Chondrocyte (in vitro differentiated cells): ENCODE data around the gene HFE. TPM values are rescaled to one million over a fixed set of nuclear protein-coding genes. Genes with fewer than 3 reads are reported as not detected.

Source experiments
- DNase-seq: peaks from one replicate; pipeline ENCODE4 v3.0.0; 2021; ENCODE audit warnings: mixed read lengths, low spot score
- H3K27ac Mint-ChIP-seq: one replicate; pipeline ENCODE4 v1.8.0; 2021; ENCODE audit warnings: mild to moderate bottlenecking, moderate library complexity, mixed read lengths; ENCODE audit not compliant: unreplicated experiment
- H3K27me3 Mint-ChIP-seq: 2 replicates; pipeline ENCODE4 v1.8.0; 2021; ENCODE audit warnings: low read depth, mixed read lengths
- H3K36me3 Mint-ChIP-seq: 2 replicates; pipeline ENCODE4 v1.8.0; 2021; ENCODE audit warnings: low read depth, mixed read lengths
- H3K4me1 Mint-ChIP-seq: 2 replicates; pipeline ENCODE4 v1.8.0; 2021; ENCODE audit warnings: low read depth, mild to moderate bottlenecking, mixed read lengths
- H3K4me3 Mint-ChIP-seq: one replicate; pipeline ENCODE4 v1.8.0; 2021; ENCODE audit warnings: mild to moderate bottlenecking, moderate library complexity, mixed read lengths; ENCODE audit not compliant: unreplicated experiment
- H3K9me3 Mint-ChIP-seq: 2 replicates; pipeline ENCODE4 v1.8.0; 2021; ENCODE audit warnings: low read depth, mixed read lengths
- total RNA-seq: library from RNA; stranded (reverse); gene quantifications from 3 replicates; pipeline ENCODE4 v1.2.1, GENCODE V29; 2021
- TF ChIP-seq, protein P1 (sequence below): fragments of 200-600 bp; sonication (generic); IDR thresholded peaks from 2 replicates; pipeline ENCODE4 v1.5.0; 2021; ENCODE audit warnings: antibody characterized with exemption, mild to moderate bottlenecking, moderate library complexity

HFE gene
- total RNA-seq, 1 donor from 2014 or later, result 6.1 TPM

DNA sequence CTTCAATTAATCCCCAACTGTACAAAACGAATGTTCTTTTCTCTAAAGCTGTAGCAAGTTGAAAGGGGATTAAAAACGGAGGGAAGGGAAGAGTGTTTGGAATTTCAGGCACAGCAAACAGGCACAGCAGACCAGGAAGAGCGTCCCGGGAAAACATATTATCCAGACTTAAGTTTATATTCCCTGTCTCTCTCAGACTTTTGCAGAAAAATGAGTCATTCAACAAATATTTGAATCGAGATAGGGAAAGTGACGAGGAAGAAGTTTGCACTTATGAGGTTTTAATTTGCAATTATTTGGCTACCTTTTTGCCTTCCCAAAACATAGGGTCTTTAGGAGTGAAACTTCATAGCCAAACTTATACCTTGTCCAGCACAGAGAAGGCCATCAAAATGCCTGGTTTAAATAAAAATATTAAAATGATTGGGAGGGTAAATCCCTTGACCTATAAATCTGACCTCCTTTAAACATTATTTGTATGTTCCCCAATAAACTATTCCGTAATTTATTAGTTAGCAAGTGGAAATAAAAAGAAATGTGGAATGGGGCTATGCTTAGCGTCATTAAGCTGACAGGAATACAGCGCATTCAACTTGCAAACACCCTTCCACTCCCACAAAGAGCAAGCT, 16.0 kb downstream of the HFE start:
- TF ChIP-seq, protein P1, sequence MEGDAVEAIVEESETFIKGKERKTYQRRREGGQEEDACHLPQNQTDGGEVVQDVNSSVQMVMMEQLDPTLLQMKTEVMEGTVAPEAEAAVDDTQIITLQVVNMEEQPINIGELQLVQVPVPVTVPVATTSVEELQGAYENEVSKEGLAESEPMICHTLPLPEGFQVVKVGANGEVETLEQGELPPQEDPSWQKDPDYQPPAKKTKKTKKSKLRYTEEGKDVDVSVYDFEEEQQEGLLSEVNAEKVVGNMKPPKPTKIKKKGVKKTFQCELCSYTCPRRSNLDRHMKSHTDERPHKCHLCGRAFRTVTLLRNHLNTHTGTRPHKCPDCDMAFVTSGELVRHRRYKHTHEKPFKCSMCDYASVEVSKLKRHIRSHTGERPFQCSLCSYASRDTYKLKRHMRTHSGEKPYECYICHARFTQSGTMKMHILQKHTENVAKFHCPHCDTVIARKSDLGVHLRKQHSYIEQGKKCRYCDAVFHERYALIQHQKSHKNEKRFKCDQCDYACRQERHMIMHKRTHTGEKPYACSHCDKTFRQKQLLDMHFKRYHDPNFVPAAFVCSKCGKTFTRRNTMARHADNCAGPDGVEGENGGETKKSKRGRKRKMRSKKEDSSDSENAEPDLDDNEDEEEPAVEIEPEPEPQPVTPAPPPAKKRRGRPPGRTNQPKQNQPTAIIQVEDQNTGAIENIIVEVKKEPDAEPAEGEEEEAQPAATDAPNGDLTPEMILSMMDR, result no peak
- Mint-ChIP-seq H3K36me3 (no peaks in the 10 kb centered on the region), H3K9me3 (no peaks in the 10 kb centered on the region), H3K27me3 (no peaks in the 10 kb centered on the region), H3K4me1 (peaks cover 27% of the 10 kb centered on the region), H3K27ac (peak overlapping the region; percentile 96), H3K4me3 (peak overlapping the region; percentile 77)
- no peak for DNase-seq

- H3K4me1 Mint-ChIP-seq, result peaks cover 27% of the 10 kb centered on the region
- TF ChIP-seq, protein P1, result peak; percentile 79
- H3K4me3 Mint-ChIP-seq, result peak overlapping the region; percentile 77
- H3K27ac Mint-ChIP-seq, result peak overlapping the region; percentile 96
- no peaks in the 10 kb centered on the region for H3K27me3 Mint-ChIP-seq
- H3K9me3 Mint-ChIP-seq, result no peaks in the 10 kb centered on the region
- no peaks in the 10 kb centered on the region for H3K36me3 Mint-ChIP-seq
- no peak for DNase-seq
Observed at GRCh38 chr6:26103770-26104456, 16.7 kb downstream of the HFE start.

DNA sequence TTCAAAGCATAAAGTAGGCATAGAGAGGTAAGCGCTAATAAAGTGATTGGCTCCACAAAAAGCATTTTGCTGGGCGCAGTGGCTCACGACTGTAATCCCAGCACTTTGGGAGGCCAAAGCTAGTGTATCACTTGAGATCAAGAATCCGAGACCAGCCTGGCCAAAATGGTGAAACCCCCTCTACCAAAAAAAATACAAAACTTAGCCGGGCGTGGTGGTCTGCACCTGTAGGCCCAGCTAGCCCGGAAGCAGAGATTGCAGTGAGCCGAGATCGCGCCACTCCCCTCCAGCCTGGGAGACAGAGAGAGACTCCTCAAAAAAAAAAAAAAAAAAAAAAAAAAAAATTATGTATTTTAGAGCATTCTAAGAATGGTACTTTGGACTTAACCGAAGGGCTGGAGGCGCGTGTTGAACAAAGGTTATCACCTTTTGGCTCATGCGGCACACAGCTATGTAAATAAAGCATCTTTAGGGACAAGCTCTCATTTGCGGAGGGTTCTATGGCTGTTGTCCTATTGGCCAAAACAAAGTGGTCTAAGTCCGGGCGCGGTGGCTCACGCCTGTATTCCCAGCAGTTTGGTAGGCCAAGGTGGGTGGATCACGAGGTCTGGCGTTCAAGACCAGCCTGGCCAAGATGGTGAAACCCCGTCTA, 17.4 kb downstream of the HFE start:
- peak overlapping the region; percentile 96 for H3K27ac Mint-ChIP-seq
- TF ChIP-seq, protein P1, result no peak
- no peak for DNase-seq
- H3K27me3 Mint-ChIP-seq, result no peaks in the 10 kb centered on the region
- H3K4me1 Mint-ChIP-seq, result peaks cover 27% of the 10 kb centered on the region
- H3K36me3 Mint-ChIP-seq, result no peaks in the 10 kb centered on the region
- H3K4me3 Mint-ChIP-seq, result peak overlapping the region; percentile 77
- no peaks in the 10 kb centered on the region for H3K9me3 Mint-ChIP-seq

DNA sequence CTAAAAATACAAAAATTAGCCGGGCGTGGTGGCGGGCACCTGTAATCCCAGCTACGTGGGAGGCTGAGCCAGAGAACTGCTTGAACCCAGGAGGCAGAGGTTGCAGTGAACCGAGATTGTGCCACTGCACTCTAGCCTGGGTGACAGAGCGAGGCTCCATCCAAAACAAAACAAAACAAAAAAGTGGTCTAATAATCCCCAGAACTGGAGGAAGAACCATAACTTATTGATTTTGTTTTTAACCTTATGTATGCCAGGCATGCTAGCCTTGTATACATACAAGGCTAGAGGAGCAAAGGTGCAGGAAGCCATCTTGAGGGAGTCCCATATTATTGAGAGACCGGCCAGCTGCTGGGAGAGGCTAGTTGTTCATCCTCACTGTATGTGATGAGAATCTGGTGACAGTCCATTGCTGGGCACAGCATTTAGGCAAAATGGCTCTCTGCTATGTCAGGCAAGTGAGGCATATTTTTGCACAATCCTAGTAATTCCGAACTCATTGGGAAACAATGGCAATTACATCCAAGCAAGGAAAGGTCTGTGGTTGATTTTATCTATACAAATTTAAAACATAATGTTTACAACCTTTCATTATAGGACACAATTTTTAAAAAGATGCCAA, 18.0 kb downstream of the HFE start:
- no peak overlapping the region for H3K27ac Mint-ChIP-seq
- no peak for DNase-seq
- H3K27me3 Mint-ChIP-seq, result no peaks in the 10 kb centered on the region
- no peaks in the 10 kb centered on the region for H3K9me3 Mint-ChIP-seq
- peaks cover 27% of the 10 kb centered on the region for H3K4me1 Mint-ChIP-seq
- TF ChIP-seq, protein P1, result no peak
- H3K4me3 Mint-ChIP-seq, result no peak overlapping the region
- H3K36me3 Mint-ChIP-seq, result no peaks in the 10 kb centered on the region

DNA sequence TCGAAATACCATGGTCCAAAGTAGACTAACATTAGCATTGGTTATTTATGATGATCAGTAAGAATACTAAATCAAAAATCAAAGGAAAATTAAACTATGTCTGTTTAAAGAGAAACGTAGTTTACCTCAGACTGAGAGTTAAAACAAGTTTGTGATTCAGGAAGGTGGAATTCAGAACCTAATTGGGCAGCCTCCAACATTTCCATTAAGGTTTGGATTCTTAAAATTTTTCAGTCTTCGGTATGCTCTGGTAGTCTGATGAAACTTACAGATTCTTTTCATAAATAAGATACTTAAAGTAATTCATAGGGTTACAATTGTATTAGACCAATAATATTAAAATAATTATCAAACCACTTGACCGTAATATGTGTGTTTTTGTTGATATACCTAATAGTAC, 18.6 kb downstream of the HFE start:
- no peak overlapping the region for H3K4me3 Mint-ChIP-seq
- TF ChIP-seq, protein P1, result no peak
- H3K36me3 Mint-ChIP-seq, result no peaks in the 10 kb centered on the region
- no peak overlapping the region for H3K27ac Mint-ChIP-seq
- H3K9me3 Mint-ChIP-seq, result no peaks in the 10 kb centered on the region
- no peak for DNase-seq
- no peaks in the 10 kb centered on the region for H3K27me3 Mint-ChIP-seq
- peaks cover 27% of the 10 kb centered on the region for H3K4me1 Mint-ChIP-seq
